Esophagus (tissue), 2 donors: ENCODE measurements around the gene ZNF615. TPM values are rescaled to one million over a fixed set of nuclear protein-coding genes. Genes with fewer than 3 reads are reported as not detected.
"Not testable (repeated sequence)": the region's sequence is repeated elsewhere in the genome, so short reads cannot be mapped to it uniquely, and the experiment has no call there.

Experiments
- H3K27ac ChIP-seq, 2 donors: one replicate each; pipeline ENCODE4 v1.5.1; 2013; ENCODE audit warnings: low read depth in 2 of 2, mild to moderate bottlenecking in 2 of 2, inconsistent platforms in 1 of 2, low read length in 1 of 2, moderate library complexity in 1 of 2
- H3K27me3 ChIP-seq, 2 donors: one replicate each; pipeline ENCODE4 v1.6.1; 2013; ENCODE audit warnings: low read length in 2 of 2, control low read depth in 1 of 2, mild to moderate bottlenecking in 1 of 2; ENCODE audit not compliant: insufficient read depth in 2 of 2, control insufficient read depth in 1 of 2
- H3K36me3 ChIP-seq, 2 donors: one replicate each; pipeline ENCODE4 v1.6.1; 2013; ENCODE audit warnings: low read length in 1 of 2; ENCODE audit not compliant: control insufficient read depth in 2 of 2, insufficient read depth in 2 of 2
- H3K4me1 ChIP-seq, 2 donors: one replicate each; pipeline ENCODE4 v1.6.1; 2013; ENCODE audit warnings: low read length in 1 of 2; ENCODE audit not compliant: control insufficient read depth in 2 of 2, insufficient read depth in 2 of 2
- H3K4me3 ChIP-seq, 2 donors: one replicate each; pipeline ENCODE4 v1.5.1; 2013; ENCODE audit warnings: low read length in 2 of 2, mild to moderate bottlenecking in 2 of 2, low read depth in 1 of 2, moderate library complexity in 1 of 2
- H3K9me3 ChIP-seq, 2 donors: one replicate each; pipeline ENCODE4 v1.6.1; 2013; ENCODE audit warnings: mild to moderate bottlenecking in 2 of 2, low read depth in 1 of 2, low read length in 1 of 2, moderate library complexity in 1 of 2; ENCODE audit not compliant: control insufficient read depth in 2 of 2, insufficient read depth in 1 of 2
- WGBS, 2 donors: extraction: QIAGEN DNeasy Blood & Tissue Kit; methylation state at CpG; one replicate each; pipeline ENCODE4 v1.1.7; 2013; 5-methylcytosine and 5-hydroxymethylcytosine counted together
- polyA plus RNA-seq, 2 donors: library from polyadenylated mRNA; stranded (reverse); fragments of 200-250 nt; gene quantifications; one replicate each; pipeline ENCODE4 v1.2.3, GENCODE V29; 2013
- donor health status: healthy with polysubstance abuse.
- donor health status: Bipolar disorder and iron deficiency.

The ZNF615 gene
- 1 to 10 TPM; 1.9 to 3.1 TPM for polyA plus RNA-seq

GRCh38 chr19:52007806-52008557, at the start of gene ZNF615:
ZNF615 (minus strand) TSS chr19:52008211; CDS start chr19:52003711, 4,500 bp downstream.
- Histone ChIP-seq H3K27ac (peak within 1 kb of the TSS; percentile 71 to 95), H3K9me3 (peaks cover 7 to 8% of the 10 kb centered on the region in 2 donors), H3K4me3 (peak within 1 kb of the TSS; percentile 68 to 75), H3K27me3 (no peaks in the 10 kb centered on the region), H3K36me3 (peaks cover 0 to 3% of the 10 kb centered on the region in 2 donors), H3K4me1 (peaks cover 0 to 3% of the 10 kb centered on the region in 2 donors)
- 0 to 1% methylated on average over 44 of the region's 44 CpGs for WGBS, 2 donors

- H3K4me1 ChIP-seq, H3K27ac ChIP-seq, H3K4me3 ChIP-seq, H3K36me3 ChIP-seq, H3K27me3 ChIP-seq: not testable (repeated sequence)
- WGBS, 2 donors, result 97 to 99% methylated on average over 3 of the region's 3 CpGs
- H3K9me3 ChIP-seq, result peaks cover 9 to 12% of the 10 kb centered on the region in 2 donors
Observed at GRCh38 chr19:52056480-52056879, 48.5 kb upstream of the ZNF615 start.

GRCh38 chr19:52051736-52052135, 43.7 kb upstream of the ZNF615 start:
- not testable (repeated sequence) for H3K36me3 ChIP-seq, H3K4me3 ChIP-seq, H3K27ac ChIP-seq, H3K27me3 ChIP-seq, H3K4me1 ChIP-seq
- 53 to 61% methylated on average over 1 of the region's 1 CpG for WGBS, 2 donors
- H3K9me3 ChIP-seq, result peaks cover 3 to 13% of the 10 kb centered on the region in 2 donors

- H3K36me3 ChIP-seq, result peaks cover 0 to 5% of the 10 kb centered on the region in 2 donors
- H3K27ac ChIP-seq, result peak within 1 kb of the TSS; percentile 82 to 99
- H3K4me3 ChIP-seq, result peak within 1 kb of the TSS; percentile 62 to 93
- peaks cover 3 to 13% of the 10 kb centered on the region in 2 donors for H3K9me3 ChIP-seq
- H3K27me3 ChIP-seq, result no peaks in the 10 kb centered on the region
- 0 to 1% methylated on average over 60 of the region's 60 CpGs for WGBS, 2 donors
- no peaks in the 10 kb centered on the region for H3K4me1 ChIP-seq
Observed at GRCh38 chr19:52048555-52049501, 40.8 kb upstream of the ZNF615 start, which contains the start of gene ZNF432. ZNF432 (minus strand) TSS chr19:52048838; CDS start chr19:52046868, 1,970 bp downstream.

GRCh38 chr19:52039169-52039568, 31.2 kb upstream of the ZNF615 start:
- H3K27me3 ChIP-seq, result no peaks in the 10 kb centered on the region
- H3K4me3 ChIP-seq, result no peak overlapping the region
- WGBS, 2 donors, result 97 to 98% methylated on average over 4 of the region's 4 CpGs
- peaks cover 31 to 50% of the 10 kb centered on the region in 2 donors for H3K36me3 ChIP-seq
- H3K27ac ChIP-seq, result no peak overlapping the region
- no peaks in the 10 kb centered on the region for H3K4me1 ChIP-seq
- H3K9me3 ChIP-seq, result peaks cover 14 to 39% of the 10 kb centered on the region in 2 donors

- no peaks in the 10 kb centered on the region for H3K27me3 ChIP-seq
- H3K9me3 ChIP-seq, result peaks cover 15 to 37% of the 10 kb centered on the region in 2 donors
- no peak overlapping the region for H3K27ac ChIP-seq
- H3K4me3 ChIP-seq, result no peak overlapping the region
- 97 to 99% methylated on average over 12 of the region's 12 CpGs for WGBS, 2 donors
- no peaks in the 10 kb centered on the region for H3K4me1 ChIP-seq
- H3K36me3 ChIP-seq, result peaks cover 21 to 40% of the 10 kb centered on the region in 2 donors
Observed at GRCh38 chr19:52034051-52034728, 26.2 kb upstream of the ZNF615 start.

- H3K9me3 ChIP-seq, result peaks cover 4 to 18% of the 10 kb centered on the region in 2 donors
- H3K36me3 ChIP-seq, result peaks cover under 1 to 13% of the 10 kb centered on the region in 2 donors
- H3K4me1 ChIP-seq, result no peaks in the 10 kb centered on the region
- no peaks in the 10 kb centered on the region for H3K27me3 ChIP-seq
- H3K27ac ChIP-seq, result peak overlapping the region; percentile 89 to 99
- 16 to 17% methylated on average over 5 of the region's 5 CpGs for WGBS, 2 donors
- H3K4me3 ChIP-seq, result peak overlapping the region; percentile 84 to 89
Observed at GRCh38 chr19:52028780-52029123, 20.7 kb upstream of the ZNF615 start.

- Histone ChIP-seq H3K4me3 (peak within 1 kb of the TSS; percentile 84 to 89), H3K9me3 (peaks cover 4 to 19% of the 10 kb centered on the region in 2 donors), H3K27ac (peak within 1 kb of the TSS; percentile 89 to 99), H3K4me1 (no peaks in the 10 kb centered on the region), H3K36me3 (peaks cover 2 to 15% of the 10 kb centered on the region in 2 donors), H3K27me3 (no peaks in the 10 kb centered on the region)
- 0 to 1% methylated on average over 53 of the region's 53 CpGs for WGBS, 2 donors
Observed at GRCh38 chr19:52028027-52028779, 20.2 kb upstream of the ZNF615 start, which contains the start of gene ZNF614. ZNF614 (minus strand) TSS chr19:52028379; CDS start chr19:52025745, 2,634 bp downstream.
